Activated effector memory CD4-positive, alpha-beta T cell treated with Interleukin-2 at 50 U/mL for 16 hours (primary cell): ENCODE results near the gene VAV2.

Source experiments
- DNase-seq: peaks from one replicate; pipeline ENCODE4 v3.0.0-alpha.2; 2020

VAV2 gene

DNA sequence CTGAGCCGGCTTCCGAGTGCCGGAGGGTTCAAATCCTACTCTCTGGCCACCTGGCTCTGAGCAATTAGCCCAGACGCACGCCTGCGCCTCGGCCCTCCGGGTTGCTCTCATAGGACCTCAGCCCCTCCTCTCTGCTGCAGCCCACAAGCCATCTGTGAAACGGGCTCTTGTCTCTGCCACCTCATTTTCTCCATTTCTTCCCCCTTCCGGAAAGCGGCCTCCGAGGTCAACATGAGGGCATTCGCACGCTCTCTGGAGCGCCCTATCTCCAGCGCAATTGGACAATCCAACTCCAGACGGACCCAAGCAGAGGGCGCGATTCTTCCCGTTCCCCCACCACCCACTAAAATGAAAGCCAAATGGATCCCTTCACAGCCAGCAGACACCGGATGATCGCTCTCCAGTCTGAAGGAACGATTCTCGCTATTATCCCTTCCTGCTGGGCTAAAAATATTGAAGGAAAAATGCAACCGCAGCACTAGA is 41.5 kb downstream of the VAV2 start:
- DNase-seq: no peak

DNA sequence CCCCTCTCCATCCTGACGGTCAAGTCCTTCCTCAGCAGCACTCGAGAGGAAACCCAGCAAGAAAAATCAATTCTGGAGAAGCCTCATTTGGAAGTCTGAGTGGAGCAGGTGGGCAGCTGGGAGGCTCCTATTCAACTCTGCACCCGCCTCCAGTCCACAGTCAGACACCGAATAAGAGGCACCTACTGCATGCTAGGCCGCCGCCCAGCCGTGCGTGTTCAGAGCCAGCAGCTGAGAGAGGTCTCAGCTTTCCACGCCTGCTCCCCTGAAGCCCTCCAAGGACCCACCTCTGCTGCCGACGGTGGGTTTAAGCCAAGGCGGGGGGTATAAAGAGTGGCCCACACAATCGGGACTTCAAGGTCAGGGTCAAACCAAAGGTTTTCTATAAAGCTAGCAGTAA is 41.9 kb downstream of the VAV2 start:
- no peak for DNase-seq

DNA sequence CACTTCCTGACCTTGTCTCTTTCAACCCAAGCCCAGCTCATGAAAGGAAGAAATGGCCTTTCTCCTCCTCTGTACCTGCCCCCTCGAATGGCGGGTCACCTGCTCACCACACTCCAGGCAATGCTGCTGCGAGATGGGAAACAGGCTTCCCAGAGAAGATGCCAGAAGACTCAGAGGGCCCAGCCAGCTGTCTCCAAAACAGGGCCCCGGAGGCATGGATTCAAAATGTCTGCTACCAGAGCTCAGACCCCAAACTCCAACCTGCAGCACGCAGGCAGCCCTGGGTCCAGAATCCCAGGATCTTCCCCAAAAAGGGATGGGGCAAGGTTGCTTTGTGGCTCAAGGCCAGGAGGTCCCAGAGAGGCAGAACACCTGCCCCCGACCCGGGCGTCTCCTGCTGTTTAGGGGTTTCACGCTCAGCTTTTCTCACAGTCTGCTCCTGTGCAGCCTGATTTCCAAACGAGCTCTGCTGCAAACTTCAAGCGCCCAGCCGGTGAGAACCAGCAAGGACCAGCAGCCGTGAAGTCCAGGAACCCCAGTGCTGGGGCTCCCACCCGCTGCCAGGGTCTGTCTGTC is 42.5 kb downstream of the VAV2 start:
- no peak for DNase-seq

DNA sequence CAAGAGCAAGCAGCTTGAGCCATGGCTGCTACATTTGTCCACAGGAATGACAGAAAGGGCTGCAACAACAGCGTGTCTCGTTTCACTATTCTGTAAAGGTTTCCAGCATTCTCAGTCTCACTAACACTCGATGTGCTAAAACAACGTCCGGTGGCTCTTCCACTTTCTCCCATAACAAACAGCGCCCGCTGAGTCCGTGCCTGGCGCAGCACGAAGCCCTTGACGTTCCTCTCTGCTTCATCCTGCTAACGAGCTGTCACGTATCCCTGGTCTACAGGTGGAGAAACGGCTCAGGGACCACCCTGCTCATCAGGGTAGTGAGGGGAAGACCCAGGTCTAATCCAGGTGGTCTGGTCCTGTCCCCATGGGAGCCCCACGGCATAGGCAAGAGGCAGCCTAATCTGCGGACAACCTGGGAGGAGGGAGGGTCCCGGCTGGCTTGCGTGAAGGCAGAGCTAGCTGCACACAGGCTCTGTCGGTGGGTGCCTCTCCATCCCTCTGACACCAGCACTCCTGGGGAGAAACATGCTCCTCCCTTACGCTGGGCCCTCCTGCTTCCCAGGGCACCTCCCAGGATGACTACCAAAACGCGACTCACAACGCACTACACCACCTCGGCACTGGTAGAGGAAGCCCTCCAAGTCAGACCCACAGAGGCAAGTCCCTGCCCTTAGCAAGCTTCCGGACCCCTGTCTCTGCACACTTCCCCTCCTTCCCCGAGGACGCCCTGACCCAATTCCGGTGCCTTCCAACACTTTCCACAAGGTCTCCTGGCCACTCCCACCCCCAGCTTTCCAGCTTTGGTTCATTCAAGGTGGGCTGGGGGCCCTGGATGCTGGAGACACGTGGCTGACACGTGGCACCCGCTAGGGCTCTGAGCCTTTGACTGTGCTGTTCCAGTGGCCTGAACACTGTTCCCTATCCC is 43.3 kb downstream of the VAV2 start:
- DNase-seq: no peak

DNA sequence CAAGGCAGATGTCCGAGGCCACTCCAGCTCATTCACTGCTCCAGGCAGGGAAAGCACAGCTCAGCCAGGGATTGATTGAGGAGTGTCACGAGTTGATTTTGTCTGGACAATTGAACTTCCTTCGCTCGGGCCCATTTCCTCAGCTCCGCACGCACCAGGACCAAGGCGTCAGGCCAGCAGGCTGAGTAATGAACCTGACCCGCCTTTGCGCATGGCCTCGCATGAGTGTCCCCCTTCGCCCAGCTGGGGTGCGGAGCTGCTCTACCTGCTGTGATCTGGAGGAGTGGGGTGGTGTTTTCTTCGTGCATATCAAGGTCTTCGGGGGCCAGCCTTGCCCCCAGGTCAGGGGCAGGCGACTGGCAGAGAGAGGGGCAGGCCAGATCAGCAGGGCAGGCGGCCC is 44.0 kb downstream of the VAV2 start:
- DNase-seq: no peak

DNA sequence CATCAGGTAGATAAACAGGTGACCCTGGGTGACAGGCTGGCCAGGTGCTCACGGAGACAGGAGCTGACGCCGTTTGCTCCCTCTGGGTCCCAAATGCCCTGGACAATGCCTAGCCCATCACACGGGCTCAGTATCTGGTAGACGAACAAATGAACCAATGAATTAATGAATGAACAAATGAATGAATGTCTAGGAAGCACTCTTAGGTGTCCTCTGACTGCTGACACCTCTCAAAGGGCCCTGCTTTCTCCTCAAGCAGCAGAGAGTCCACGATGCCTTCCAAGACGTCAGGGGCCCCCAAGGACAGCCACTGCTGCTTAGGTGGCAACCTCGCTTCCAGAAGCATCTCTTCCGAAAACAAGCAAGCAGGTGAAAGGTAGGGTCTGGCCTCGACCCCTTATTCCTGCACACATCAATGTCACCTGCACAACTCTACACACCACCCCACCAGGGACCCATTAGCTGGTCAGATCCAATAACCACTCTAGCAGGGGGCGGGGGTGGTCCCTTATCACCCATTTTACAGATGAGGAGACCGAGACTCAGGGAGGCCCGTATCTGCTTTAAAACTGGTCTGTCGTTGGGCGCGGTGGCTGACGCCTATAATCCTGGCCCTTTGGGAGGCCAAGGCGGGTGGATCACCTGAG is 45.2 kb downstream of the VAV2 start:
- no peak for DNase-seq

DNA sequence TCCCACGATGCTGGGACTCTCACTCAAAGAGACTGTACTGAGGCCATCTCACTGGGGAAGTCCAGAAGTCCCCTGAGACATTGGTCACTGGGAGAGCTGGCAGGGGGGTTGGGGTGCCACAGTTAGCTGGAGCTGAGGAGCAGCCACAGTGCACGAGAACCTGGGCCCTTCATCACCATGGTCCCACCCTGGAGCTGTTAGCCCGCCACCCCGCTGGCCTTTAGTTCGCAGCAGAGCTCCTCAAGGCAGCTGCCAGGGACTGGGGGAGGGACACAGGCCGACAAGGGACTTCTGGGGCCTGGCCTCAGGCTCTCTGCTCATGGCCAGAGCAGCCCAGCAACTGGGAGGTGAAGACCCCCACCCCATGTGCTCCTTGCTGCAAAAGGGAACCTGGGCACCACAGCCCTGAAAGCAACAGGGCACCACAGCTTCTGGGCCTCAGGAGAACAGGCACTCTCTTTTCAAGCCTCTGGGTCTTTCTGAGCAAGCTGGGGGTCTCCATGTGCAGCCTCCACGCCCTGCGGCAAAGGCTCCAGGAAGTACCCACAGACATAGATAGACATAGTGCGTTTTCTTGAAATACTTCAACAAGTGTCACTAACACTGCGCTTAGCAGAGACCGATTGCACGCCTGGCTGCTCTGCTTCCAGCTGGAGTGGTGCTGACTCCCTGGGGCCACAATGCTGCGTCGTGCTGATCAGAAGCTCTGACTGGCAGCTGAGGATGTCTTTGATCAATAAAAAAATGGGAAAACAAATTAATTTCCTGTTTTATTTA is 46.0 kb downstream of the VAV2 start:
- DNase-seq: no peak

DNA sequence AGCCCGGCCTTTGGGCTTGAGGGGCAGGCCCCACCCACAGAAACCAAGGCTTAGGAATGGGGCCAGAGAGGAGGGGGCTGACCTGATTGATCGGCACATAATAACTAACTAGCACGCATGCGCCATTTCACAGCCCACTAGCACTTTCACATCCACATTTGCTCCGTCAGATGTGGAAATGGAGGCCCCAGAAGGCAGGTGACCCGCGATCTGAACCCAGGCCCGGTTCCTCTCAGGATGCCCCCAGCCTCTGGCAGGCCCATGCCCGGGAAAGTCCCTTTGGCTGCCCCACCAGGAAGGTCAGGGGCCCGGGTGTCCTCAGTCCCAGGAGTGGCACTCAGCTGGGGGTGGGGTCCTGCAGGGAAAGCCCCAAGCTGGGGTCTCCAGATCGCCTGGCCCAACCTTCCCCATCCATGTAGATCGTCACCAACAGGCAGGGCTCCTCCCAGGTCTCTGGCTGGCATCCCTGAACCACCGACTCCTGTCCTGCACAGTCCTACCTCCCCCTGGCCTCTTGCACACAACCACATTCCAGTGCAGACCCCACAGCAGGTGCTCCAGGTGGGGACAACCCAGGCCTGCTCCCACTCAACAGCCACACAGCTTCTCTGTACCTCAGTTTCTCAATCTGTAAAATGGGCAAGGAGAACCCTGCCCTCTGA is 46.7 kb downstream of the VAV2 start:
- no peak for DNase-seq

DNA sequence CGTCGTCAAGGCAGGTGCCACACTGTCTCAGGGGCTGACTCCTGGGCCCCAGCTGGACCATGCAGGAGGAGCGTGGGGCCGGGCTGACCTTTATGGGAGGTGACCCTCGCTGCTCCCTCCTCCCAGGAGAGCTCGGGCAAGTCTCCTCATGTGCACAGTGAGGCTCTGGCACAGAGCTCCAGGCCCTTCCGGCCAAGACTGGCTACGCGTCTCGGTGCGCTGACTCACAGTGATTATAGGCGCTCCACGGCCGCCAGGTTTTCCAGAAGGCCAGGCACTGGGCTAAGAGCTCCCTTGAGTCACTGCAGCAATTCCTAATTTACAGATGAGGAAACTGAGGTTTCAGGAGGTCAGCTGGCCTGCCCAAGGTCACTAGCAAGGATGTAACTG is 47.4 kb downstream of the VAV2 start:
- no peak for DNase-seq

DNA sequence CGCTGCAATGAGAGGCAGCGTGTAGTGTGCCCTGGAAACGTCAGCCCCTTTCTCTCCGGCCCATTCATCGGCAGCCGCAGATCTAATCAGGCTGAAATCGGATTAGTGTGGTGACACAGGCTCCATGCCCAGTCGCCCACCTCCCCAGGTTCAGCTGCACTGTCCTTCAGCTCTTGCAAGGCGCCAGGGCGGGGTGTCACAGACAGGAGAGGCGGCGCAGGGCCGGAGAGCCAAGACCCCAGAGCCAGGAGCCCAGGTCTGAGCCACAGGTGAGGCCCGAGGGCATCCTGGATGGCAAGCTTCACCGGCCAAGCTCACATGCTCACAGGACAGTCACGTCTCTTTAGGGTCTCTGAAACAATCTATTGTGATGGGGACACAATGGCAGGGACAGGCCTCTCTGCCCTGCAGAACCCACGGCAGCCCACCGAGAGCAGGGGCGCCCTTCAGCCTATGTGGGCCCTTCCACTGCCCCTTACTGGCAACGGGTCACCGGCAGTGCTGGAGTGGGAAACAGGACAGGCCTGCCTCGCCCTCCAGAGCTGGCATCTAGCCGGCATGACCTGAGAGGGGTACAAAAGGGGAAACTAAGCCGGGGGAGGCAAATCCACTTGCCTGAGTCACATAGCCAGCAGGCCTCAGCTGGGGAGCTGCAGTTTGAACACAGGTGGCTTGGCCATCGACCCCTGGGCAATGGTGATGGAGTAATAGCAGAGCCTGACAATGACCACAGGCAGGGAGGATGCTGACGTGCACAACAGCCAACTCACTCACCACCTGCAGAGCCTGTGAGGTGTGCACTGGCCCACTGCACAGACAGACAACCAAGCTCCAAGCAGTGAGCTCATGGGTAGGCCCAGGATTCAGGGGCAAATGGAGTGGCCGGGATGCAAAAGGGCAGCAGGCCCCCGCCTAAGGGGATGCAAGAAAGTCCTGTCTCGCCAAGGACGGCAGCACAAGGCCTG is 48.1 kb downstream of the VAV2 start:
- DNase-seq: no peak

DNA sequence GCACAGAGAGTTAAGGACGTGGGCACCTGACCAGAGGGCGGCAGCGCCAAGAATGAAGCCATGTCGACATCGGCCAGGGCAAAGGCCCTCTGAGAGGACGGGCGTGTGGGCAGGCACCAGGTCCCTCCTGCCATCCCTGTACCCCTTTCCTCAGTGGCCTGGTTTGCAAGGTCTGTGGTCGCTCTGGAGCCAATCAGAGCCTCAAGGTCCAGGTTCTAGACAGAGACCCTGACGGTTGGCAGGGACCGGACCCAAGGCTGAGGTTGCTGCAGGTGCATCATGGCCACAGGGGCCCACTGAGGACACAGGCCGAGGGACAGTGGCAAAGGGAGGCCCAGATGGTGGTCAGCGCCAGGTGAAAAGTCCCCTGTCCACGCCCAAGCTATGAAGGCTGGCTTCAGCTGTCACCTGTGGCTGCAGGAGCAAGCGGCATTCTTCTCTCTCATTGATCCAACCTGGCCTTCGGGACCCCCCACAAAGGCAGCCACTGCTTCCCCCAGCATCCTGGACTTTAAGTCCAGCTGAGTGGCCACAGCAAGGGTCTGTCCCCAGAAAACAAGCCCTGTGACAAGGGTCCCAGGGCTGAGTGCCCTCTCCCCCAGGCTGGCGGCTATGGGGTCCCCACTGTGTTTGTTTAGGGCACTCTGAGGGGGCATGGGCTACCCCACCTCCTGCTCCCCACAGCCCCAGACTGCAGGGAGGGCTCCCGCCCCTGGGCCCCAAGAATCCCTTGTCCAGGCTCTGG is 48.9 kb downstream of the VAV2 start:
- no peak for DNase-seq

DNA sequence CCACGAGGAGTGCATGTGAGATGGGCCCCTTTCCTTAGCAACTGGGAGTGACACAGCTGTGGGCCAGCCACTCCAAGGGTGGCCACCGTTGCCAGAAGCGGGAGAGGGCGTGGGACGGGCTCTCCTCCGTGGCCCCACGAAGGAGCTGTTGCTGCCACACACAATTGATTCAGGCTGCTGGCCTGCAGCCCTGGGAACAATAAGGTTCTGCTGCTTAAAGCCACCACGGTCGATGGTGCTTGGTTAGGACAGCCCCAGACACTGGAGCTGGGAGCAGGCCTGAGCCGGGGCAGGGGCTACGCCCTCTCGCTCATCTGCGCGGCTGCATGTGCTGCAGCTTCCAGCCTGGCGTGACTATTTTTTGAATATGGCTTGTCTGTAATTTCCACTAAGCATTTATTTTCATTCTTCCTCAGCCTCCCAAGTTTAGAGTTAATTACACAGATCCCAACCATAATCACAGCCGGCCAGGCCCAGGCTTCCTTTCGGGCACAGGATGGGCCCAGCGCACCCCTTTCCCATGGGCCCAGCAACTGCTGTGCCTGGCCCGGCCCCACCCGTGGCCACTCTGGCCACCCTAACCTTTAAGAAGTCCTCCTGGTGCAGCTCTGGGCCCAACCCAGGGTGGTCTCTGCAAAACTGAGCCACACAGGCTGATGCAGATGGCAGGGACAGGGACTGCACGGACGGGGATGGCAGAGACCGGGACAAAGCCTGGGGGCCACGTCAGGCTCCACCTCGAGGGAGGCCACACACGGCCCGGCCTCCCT is 49.7 kb downstream of the VAV2 start:
- no peak for DNase-seq

DNA sequence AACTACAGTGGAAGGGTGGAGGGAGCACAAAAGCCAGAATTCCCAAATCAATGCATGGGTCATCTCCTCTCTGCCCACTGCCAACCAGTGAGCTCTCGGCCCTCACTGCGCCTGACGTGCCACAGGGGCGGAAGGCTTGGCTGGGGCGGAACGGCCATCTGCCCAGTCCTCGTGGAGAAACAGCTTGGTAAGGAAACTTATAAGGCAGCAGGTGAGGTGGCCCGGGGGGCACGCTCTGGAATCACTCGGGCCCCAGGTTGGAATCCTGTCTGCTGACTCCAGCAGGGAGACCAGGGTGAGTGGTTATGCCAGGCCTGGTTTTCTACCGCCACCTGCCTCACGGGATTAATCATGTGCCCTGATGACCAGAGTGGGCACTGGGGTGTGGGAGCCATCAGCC is 52.3 kb downstream of the VAV2 start:
- no peak for DNase-seq

DNA sequence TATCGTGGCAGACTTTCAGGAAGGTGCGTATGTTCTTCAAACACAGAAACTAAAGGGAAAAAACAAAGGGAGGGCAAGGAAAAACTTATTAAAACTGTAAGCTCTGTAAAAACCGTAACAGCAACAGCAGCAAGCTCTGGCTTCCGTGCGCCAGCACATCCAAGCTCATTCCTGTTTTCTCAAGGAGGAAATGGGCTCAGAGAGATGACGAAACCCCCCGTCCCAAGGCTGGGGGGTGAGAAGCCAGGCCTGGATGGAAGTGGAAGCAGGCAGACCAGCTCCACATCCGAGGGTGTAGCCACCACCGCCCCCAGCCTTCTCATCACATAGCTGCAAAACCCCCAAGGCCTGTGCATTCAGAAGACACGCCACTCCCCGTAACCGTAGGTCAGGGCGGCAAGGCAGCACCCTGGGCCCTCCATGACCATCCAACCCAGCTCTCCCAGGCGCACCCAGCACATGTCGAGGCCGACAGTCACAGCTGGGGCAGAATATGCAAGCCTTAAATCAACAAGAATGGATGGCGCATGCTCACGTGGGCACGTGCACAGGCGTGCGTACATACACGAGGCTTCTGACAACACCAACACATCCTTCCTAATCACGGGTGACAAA is 52.8 kb downstream of the VAV2 start:
- DNase-seq: no peak

DNA sequence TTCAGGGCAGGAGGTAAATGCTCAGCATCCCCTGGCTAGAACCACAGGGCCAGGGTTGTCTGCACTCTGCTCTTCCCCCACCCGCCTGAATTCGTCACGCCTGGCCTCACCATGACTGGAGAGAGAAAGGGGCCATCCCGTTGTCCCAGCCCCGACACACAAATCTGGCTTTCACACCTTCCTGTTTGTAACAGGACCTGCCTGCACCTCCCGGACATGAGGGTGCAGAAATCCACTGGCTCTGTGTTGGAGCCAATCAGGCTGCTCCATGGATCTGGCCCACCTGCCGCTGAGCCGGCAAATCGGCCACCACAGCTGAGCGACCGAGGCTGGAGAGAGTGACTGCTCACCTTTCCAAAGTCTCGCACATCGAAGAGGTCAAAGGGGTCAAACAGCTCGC is 53.4 kb downstream of the VAV2 start:
- DNase-seq: no peak

DNA sequence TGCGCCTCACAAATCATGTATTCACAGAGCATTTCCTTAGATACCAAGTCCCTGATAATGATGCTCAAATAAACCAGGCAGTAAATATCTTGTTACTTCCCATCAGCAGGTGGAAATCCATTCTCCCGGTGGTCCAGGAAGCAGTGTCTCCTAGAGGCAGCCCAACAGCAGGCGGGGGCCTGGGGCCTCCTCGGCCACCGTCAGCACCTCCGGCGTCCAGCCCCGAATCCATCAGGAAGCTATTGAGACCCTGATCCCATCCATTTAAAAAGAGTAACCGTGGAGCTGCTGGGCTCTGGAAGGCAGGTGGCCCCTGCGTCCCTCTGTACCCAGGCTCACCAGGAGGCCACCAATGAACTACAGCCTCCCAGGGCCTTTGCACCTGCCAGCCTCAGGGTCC is 54.0 kb downstream of the VAV2 start:
- no peak for DNase-seq

DNA sequence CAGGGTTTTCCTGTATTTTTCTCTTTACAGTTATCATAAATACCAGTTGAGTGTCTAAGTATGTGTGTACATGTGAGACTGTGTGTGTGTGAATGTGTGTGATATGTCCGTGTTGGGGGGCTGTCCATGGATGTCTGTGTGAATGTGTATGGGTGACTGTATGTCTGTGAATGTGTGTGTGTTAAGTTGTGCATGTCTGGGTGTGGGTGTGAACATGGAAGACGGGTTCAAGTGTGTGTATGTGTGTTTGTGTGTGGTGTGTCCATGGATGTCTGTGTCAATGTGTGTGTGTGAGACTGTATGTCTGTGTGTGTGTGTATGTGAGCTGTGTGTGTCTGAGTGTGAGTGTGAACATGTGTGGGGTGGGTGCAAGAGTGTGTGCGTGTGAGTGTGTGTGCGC is 55.0 kb downstream of the VAV2 start:
- DNase-seq: no peak

DNA sequence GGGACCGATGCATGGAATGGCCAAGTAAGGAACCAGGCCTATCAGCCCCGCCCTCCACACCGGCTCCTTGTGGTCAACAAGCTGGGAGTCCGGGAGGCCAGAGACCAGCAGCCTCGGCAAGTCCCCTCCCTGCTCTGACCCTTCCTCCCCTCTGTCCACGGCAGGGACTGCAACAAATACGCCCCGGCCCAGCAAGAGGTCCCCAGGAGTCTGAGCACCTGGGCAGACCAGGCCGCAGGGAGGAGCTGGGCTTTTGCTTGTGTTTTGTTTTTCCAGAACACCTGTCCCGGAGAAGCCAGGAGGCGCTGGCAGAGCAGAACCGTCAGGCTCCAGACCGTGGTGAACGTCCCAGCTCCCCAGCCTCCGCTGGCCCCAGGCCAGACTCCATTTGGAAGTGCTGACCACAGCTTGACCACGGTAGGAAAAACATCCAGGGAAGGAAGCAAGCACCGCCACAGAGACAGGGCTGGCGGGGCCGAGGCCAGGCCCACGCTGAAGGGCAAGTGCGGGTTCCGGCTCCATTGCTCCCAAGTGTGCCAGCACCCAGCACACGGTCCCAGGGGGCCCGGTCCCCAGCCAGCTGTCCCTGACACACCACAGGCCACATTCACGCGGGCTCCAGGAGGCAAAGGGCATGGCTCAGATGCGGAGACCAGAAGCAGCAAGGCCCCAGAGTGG is 56.7 kb downstream of the VAV2 start:
- DNase-seq: no peak
